ENCODE results near the gene CD200R1L.

Gene CD200R1L

DNA sequence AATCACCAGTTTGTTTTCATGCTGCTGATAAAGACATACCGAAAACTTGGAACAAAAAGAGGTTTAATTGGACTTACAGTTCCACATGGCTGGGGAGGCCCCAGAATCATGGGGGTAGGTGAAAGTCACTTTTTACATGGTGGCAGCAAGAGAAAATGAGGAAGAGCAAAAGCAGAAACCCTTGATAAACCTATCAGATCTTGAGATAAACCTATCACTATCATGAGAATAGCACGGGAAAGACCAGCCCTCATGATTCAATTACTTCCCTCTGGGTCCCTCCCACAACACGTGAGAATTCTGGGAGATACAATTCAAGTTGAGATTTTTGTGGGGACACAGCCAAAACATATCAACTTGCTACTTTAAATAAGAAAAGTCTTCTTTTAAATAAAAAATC lies 28.9 kb downstream of the CD200R1L start:
- H3K36me3 ChIP-seq (ENCODE audit: control insufficient read depth in 2 of 2, insufficient read depth in 1 of 2, low read length in 2 of 2) = no peaks in the 10 kb centered on the region
- H3K4me3 ChIP-seq (ENCODE audit: low read depth, low read length) = no peak overlapping the region
- TF ChIP-seq ZNF155 (tag by site-specific recombination; IDR thresholded peaks at IDR 0.05) = no peak
- no peak for TF ChIP-seq ZNF157 (tag by site-specific recombination; IDR thresholded peaks at IDR 0.05)
- no peak for TF ChIP-seq ZNF274 (IDR thresholded peaks at IDR 0.05; ENCODE audit: low read length)
- no peak for TF ChIP-seq ZNF274 (tag by site-specific recombination; IDR thresholded peaks at IDR 0.05; ENCODE audit: borderline replicate concordance)
- TF ChIP-seq ZNF529 (tag by site-specific recombination; IDR thresholded peaks at IDR 0.05; ENCODE audit: insufficient replicate concordance) = no peak
- TF ChIP-seq ZNF776 (tag by site-specific recombination; IDR thresholded peaks at IDR 0.05; ENCODE audit: borderline replicate concordance) = no peak
- TF ChIP-seq, protein P1, sequence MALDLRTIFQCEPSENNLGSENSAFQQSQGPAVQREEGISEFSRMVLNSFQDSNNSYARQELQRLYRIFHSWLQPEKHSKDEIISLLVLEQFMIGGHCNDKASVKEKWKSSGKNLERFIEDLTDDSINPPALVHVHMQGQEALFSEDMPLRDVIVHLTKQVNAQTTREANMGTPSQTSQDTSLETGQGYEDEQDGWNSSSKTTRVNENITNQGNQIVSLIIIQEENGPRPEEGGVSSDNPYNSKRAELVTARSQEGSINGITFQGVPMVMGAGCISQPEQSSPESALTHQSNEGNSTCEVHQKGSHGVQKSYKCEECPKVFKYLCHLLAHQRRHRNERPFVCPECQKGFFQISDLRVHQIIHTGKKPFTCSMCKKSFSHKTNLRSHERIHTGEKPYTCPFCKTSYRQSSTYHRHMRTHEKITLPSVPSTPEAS (tag by site-specific recombination; IDR thresholded peaks at IDR 0.05) = no peak
- no peak for TF ChIP-seq OVOL3 (tag by site-specific recombination; IDR thresholded peaks at IDR 0.05)
- no peak for TF ChIP-seq ZNF184 (tag by site-specific recombination; IDR thresholded peaks at IDR 0.05)
- ChIA-PET POLR2A (no interaction called here), CTCF (no interaction called here)
- H3K4me1 ChIP-seq (ENCODE audit: control insufficient read depth, insufficient read depth, low read length) = peaks cover 5% of the 10 kb centered on the region; the same call in 1 of the 2 replicates
- H3K9me3 ChIP-seq (ENCODE audit: control insufficient read depth, insufficient read depth, low read depth, low read length) = no peaks in the 10 kb centered on the region
- no peak overlapping the region for H3K27ac ChIP-seq (ENCODE audit: extremely low read depth, low read depth, low read length)

DNA sequence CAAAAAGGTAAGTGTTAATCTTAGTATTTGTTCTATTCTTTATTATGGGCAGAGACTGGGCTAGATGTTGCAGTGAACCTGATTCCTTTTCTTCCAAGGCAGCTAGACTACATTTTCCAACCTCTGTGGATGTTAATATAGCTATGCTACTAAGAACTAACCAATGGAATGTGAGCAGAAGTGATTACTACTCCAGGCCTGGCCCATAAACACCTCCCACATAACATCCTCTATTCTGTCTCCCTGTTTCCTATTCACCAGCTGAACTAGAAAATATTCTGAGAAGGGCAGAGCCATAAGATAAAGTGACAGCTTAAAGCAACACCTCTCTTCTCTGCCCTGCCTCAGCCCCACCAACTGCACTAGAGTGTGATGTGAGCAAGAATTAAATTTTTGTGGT lies 29.4 kb downstream of the CD200R1L start:
- Histone ChIP-seq H3K9me3 (ENCODE audit: control insufficient read depth, insufficient read depth, low read depth, low read length) (no peaks in the 10 kb centered on the region), H3K4me1 (ENCODE audit: control insufficient read depth, insufficient read depth, low read length) (peaks cover 5% of the 10 kb centered on the region; the same call in 1 of the 2 replicates), H3K36me3 (ENCODE audit: control insufficient read depth in 2 of 2, insufficient read depth in 1 of 2, low read length in 2 of 2) (no peaks in the 10 kb centered on the region), H3K4me3 (ENCODE audit: low read depth, low read length) (no peak overlapping the region), H3K27ac (ENCODE audit: extremely low read depth, low read depth, low read length) (no peak overlapping the region)
- TF ChIP-seq ZNF10 (tag by site-specific recombination; IDR thresholded peaks at IDR 0.05) = no peak
- TF ChIP-seq ZNF76 (tag by site-specific recombination; IDR thresholded peaks at IDR 0.05; ENCODE audit: borderline replicate concordance, low read depth) = no peak
- TF ChIP-seq ZNF501 (tag by site-specific recombination; IDR thresholded peaks at IDR 0.05) = no peak
- TF ChIP-seq ZNF19 (tag by site-specific recombination; IDR thresholded peaks at IDR 0.05; ENCODE audit: low read depth) = no peak
- no peak for TF ChIP-seq GLIS1 (tag by site-specific recombination; IDR thresholded peaks at IDR 0.05)
- TF ChIP-seq ZNF621 (tag by site-specific recombination; IDR thresholded peaks at IDR 0.05) = no peak
- TF ChIP-seq, protein P2, sequence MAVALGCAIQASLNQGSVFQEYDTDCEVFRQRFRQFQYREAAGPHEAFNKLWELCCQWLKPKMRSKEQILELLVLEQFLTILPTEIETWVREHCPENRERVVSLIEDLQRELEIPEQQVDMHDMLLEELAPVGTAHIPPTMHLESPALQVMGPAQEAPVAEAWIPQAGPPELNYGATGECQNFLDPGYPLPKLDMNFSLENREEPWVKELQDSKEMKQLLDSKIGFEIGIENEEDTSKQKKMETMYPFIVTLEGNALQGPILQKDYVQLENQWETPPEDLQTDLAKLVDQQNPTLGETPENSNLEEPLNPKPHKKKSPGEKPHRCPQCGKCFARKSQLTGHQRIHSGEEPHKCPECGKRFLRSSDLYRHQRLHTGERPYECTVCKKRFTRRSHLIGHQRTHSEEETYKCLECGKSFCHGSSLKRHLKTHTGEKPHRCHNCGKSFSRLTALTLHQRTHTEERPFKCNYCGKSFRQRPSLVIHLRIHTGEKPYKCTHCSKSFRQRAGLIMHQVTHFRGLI (tag by site-specific recombination; IDR thresholded peaks at IDR 0.05) = no peak
- no peak for TF ChIP-seq ZNF837 (tag by site-specific recombination; IDR thresholded peaks at IDR 0.05)
- TF ChIP-seq ZBTB1 (tag by site-specific recombination; IDR thresholded peaks at IDR 0.05) = no peak
- TF ChIP-seq ZNF843 (tag by site-specific recombination; IDR thresholded peaks at IDR 0.05) = no peak
- TF ChIP-seq ZNF549 (tag by site-specific recombination; IDR thresholded peaks at IDR 0.05) = no peak
- no peak for TF ChIP-seq ZNF423 (tag by site-specific recombination; IDR thresholded peaks at IDR 0.05)
- no peak for TF ChIP-seq BCL11B (tag by site-specific recombination; IDR thresholded peaks at IDR 0.05; ENCODE audit: low read depth)
- no peak for TF ChIP-seq YY1 (tag by site-specific recombination; IDR thresholded peaks at IDR 0.05)
- POLR2A ChIA-PET = no interaction called here
- CTCF ChIA-PET = no interaction called here

DNA sequence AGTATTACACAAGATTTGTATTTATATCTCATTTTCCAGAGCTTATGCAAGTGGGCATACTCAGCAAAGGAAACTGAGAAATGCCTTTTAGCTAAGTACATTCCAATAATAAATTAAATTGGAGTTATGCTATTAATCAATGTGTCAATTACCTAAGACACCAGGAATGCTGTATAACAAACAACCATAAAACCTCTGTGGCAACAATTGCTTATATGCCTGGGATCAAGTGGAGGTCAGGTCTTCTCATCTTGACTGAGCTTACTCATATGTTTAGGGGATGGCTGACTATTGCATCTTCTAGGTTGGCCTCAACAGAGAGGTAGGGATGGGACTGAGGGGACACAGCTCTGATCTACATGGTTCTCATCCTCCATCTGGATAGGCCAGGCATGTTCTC lies 30.7 kb downstream of the CD200R1L start:
- ChIA-PET POLR2A (no interaction called here), CTCF (interaction anchor here (0.6 to 1.2 kb wide), 3 partner anchors 68 to 170 kb away, joined by 3 to 6 read pairs (median 3); no protein-coding TSS in a partner anchor)
- H3K4me1 ChIP-seq (ENCODE audit: control insufficient read depth, insufficient read depth, low read length) = no peaks in the 10 kb centered on the region
- TF ChIP-seq ZNF133 (tag by site-specific recombination; IDR thresholded peaks at IDR 0.05) (no peak), ZNF677 (tag by site-specific recombination; IDR thresholded peaks at IDR 0.05) (no peak), ZNF311 (tag by site-specific recombination; IDR thresholded peaks at IDR 0.05; ENCODE audit: borderline replicate concordance) (no peak), ZNF350 (tag by site-specific recombination; IDR thresholded peaks at IDR 0.05) (no peak), SCRT2 (tag by site-specific recombination; IDR thresholded peaks at IDR 0.05) (no peak), YY2 (tag by site-specific recombination; IDR thresholded peaks at IDR 0.05) (no peak)
- TF ChIP-seq, protein P3, sequence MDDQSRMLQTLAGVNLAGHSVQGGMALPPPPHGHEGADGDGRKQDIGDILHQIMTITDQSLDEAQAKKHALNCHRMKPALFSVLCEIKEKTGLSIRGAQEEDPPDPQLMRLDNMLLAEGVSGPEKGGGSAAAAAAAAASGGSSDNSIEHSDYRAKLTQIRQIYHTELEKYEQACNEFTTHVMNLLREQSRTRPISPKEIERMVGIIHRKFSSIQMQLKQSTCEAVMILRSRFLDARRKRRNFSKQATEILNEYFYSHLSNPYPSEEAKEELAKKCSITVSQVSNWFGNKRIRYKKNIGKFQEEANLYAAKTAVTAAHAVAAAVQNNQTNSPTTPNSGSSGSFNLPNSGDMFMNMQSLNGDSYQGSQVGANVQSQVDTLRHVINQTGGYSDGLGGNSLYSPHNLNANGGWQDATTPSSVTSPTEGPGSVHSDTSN (CRISPR knock-in tag; IDR thresholded peaks at IDR 0.05) = no peak

More for the DNA sequence above, 30.7 kb downstream of the CD200R1L start:
- Histone ChIP-seq H3K9me3 (ENCODE audit: control insufficient read depth, insufficient read depth, low read depth, low read length) (no peaks in the 10 kb centered on the region), H3K27ac (ENCODE audit: extremely low read depth, low read depth, low read length) (no peak overlapping the region), H3K36me3 (ENCODE audit: control insufficient read depth in 2 of 2, insufficient read depth in 1 of 2, low read length in 2 of 2) (no peaks in the 10 kb centered on the region), H3K4me3 (ENCODE audit: low read depth, low read length) (no peak overlapping the region)
